GM19452 (cell line): ENCODE measurements around the gene METRNL.
"Not testable (repeated sequence)": the region's sequence is repeated elsewhere in the genome, so short reads cannot be mapped to it uniquely, and the experiment has no call there.

Source experiments
- ATAC-seq: cut with Tn5 transposase; IDR thresholded peaks from one replicate; pipeline ENCODE4 v1.9.1; 2021; ENCODE audit not compliant: unreplicated experiment

The METRNL gene

GRCh38 chr17:83079352-83079747 lies at the start of gene METRNL:
TSS of gene METRNL (plus strand) at chr17:83079609. CDS start at chr17:83079816, 207 bp downstream.
- ATAC-seq, result no peak

- no peak for ATAC-seq
These were observed 49.0 kb upstream of the METRNL start for GRCh38 chr17:83030432-83030831.

- ATAC-seq, result no peak
These were observed 48.0 kb upstream of the METRNL start for GRCh38 chr17:83031321-83031945.

GRCh38 chr17:83031946-83032451 lies 47.4 kb upstream of the METRNL start:
- not testable (repeated sequence) for ATAC-seq

GRCh38 chr17:83032781-83033180 lies 46.6 kb upstream of the METRNL start:
- ATAC-seq, result no peak

- no peak for ATAC-seq
These were observed 44.9 kb upstream of the METRNL start for GRCh38 chr17:83034525-83034924.

GRCh38 chr17:83035722-83036121 lies 43.7 kb upstream of the METRNL start:
- ATAC-seq, result no peak

GRCh38 chr17:83036193-83036592 lies 43.2 kb upstream of the METRNL start:
- ATAC-seq, result no peak

- ATAC-seq, result no peak
These were observed 42.7 kb upstream of the METRNL start for GRCh38 chr17:83036666-83037065.

GRCh38 chr17:83037084-83037873 lies 42.1 kb upstream of the METRNL start:
- ATAC-seq, result no peak

GRCh38 chr17:83037874-83038165 lies 41.6 kb upstream of the METRNL start:
- no peak for ATAC-seq

GRCh38 chr17:83038983-83039382 lies 40.4 kb upstream of the METRNL start:
- not testable (repeated sequence) for ATAC-seq

GRCh38 chr17:83041305-83041704 lies 38.1 kb upstream of the METRNL start:
- ATAC-seq, result no peak

- no peak for ATAC-seq
These were observed 36.8 kb upstream of the METRNL start for GRCh38 chr17:83042522-83043158.

- not testable (repeated sequence) for ATAC-seq
These were observed 34.9 kb upstream of the METRNL start for GRCh38 chr17:83044479-83044878.

GRCh38 chr17:83046448-83047181 lies 32.8 kb upstream of the METRNL start:
- no peak for ATAC-seq

GRCh38 chr17:83047182-83047478 lies 32.3 kb upstream of the METRNL start:
- no peak for ATAC-seq

- ATAC-seq, result not testable (repeated sequence)
These were observed 31.5 kb upstream of the METRNL start for GRCh38 chr17:83047818-83048475.

- no peak for ATAC-seq
These were observed 28.6 kb upstream of the METRNL start for GRCh38 chr17:83050651-83051395.
